Stimulated activated CD8-positive, alpha-beta memory T cell treated with anti-CD3 and anti-CD28 coated beads, Interleukin-2, amount 100 ng/mL, for 1 hour (primary cell): Measurements from ENCODE around the gene ANG.
"Not testable (repeated sequence)": the region's sequence is repeated elsewhere in the genome, so short reads cannot be mapped to it uniquely, and the experiment has no call there.

Source experiments
- DNase-seq, 2 donors: peaks; one replicate each; pipeline ENCODE4 v3.0.0-alpha.2; 2020; ENCODE audit warnings: low read depth in 2 of 2

The ANG gene

GRCh38 chr14:20698934-20699333 is 10.4 kb downstream of the ANG start:
- DNase-seq: no peak

GRCh38 chr14:20699931-20700330 is 11.4 kb downstream of the ANG start:
- DNase-seq: no peak

GRCh38 chr14:20700965-20701364 is 12.4 kb downstream of the ANG start:
- not testable (repeated sequence) for DNase-seq

GRCh38 chr14:20706657-20707355 is 18.2 kb downstream of the ANG start:
- no peak for DNase-seq

GRCh38 chr14:20707622-20708021 is 19.1 kb downstream of the ANG start:
- DNase-seq: no peak

GRCh38 chr14:20711261-20711660 is 22.7 kb downstream of the ANG start:
- DNase-seq: no peak

- DNase-seq: no peak
These were observed 23.1 kb downstream of the ANG start for GRCh38 chr14:20711685-20712084.

- DNase-seq: no peak
These were observed 24.3 kb downstream of the ANG start for GRCh38 chr14:20712904-20713303.

- DNase-seq: no peak
These were observed 26.2 kb downstream of the ANG start for GRCh38 chr14:20714593-20715250.

GRCh38 chr14:20719777-20720176 is 31.2 kb downstream of the ANG start:
- no peak for DNase-seq

- DNase-seq: no peak
These were observed 32.2 kb downstream of the ANG start for GRCh38 chr14:20720741-20721140.

- no peak for DNase-seq
These were observed 33.5 kb downstream of the ANG start for GRCh38 chr14:20722016-20722415.

GRCh38 chr14:20723488-20723887 is 34.9 kb downstream of the ANG start:
- no peak for DNase-seq

GRCh38 chr14:20726121-20726520 is 37.6 kb downstream of the ANG start:
- not testable (repeated sequence) for DNase-seq

- no peak for DNase-seq
These were observed 38.0 kb downstream of the ANG start for GRCh38 chr14:20726531-20726930.

GRCh38 chr14:20730891-20731290 is 42.3 kb downstream of the ANG start:
- DNase-seq: no peak

- DNase-seq: no peak
These were observed 43.9 kb downstream of the ANG start for GRCh38 chr14:20732477-20732876.

- DNase-seq: no peak
These were observed 44.5 kb downstream of the ANG start for GRCh38 chr14:20732979-20733635.

- no peak for DNase-seq
These were observed 45.3 kb downstream of the ANG start for GRCh38 chr14:20733684-20734429.

- DNase-seq: no peak
These were observed 45.9 kb downstream of the ANG start for GRCh38 chr14:20734430-20734806.

GRCh38 chr14:20738292-20738691 is 49.7 kb downstream of the ANG start:
- DNase-seq: not testable (repeated sequence)

- no peak for DNase-seq
These were observed 53.6 kb downstream of the ANG start for GRCh38 chr14:20742132-20742531.
